ENCODE results near the gene DYNLL1.
A peak's percentile ranks its signal among the peaks of the same experiment; 100 is the strongest.
"Not testable (repeated sequence)": the region's sequence is repeated elsewhere in the genome, so short reads cannot be mapped to it uniquely, and the experiment has no call there.

The DYNLL1 gene

DNA sequence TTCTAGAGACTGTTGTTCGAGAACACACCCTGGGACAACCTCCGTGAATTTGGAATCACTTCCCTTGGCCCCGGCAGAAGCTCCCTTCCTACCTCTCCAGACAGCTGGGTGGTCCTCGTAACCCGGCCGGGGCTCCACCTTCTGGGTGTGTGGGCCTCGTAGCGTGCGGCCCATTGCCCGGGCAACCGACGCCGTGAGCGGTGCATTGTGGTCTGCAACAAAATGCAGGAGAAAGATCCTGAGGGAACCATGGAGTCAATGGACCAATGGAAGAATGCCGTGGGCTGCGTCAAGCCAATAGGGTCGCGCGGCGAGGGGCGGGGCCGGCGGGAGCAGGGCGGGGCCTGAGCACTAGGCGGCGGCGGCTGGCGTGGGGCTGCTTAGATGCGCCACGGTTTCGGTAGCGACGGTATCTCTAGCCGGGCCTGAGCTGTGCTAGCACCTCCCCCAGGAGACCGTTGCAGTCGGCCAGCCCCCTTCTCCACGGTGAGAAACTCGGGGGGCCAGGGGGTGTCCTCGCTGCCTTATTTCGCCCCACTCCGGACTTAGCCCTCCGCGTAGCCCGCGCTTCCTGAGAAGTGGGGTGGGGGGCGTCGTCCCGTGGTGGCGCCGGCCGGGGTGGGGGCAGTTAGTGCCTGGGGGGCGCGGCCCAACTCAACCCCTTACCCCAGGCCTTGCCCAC lies at the start of gene DYNLL1:
TSS of gene DYNLL1 (plus strand) at position 383 of the 682 bp plus-strand sequence. CDS start 309 bp downstream, outside the sequence.
- Histone ChIP-seq H3K4me2 (ENCODE audit: low read depth, low read length) (peak within 1 kb of the TSS; percentile 74), H3K9me2 (replicated peaks; ENCODE audit: insufficient read depth, low read length) (no peaks in the 10 kb centered on the region), H3K27ac (ENCODE audit: low read length) (peak within 1 kb of the TSS; percentile 29; the same call in 1 of the 2 replicates), H3F3A (ENCODE audit: insufficient read depth, low read length) (0 out of 2 replicates have a peak, but pooled peaks cover 5% of the 10 kb centered on the region), H3K4me1 (ENCODE audit: low read length) (no peaks in the 10 kb centered on the region), H3K9me3 (replicated peaks; ENCODE audit: insufficient read depth, low read length) (no peaks in the 10 kb centered on the region), H3K9ac (ENCODE audit: low read length) (peak within 1 kb of the TSS; percentile 75), H3K27me3 (replicated peaks; ENCODE audit: insufficient read depth, low read length) (no peaks in the 10 kb centered on the region), H2AFZ (ENCODE audit: low read length) (peak within 1 kb of the TSS; percentile 67; the same call in 1 of the 2 replicates), H4K20me1 (ENCODE audit: insufficient read depth, low read length) (no peaks in the 10 kb centered on the region), H3K4me3 (ENCODE audit: low read length) (peak within 1 kb of the TSS; percentile 82), H3K36me3 (replicated peaks; ENCODE audit: insufficient read depth, low read length) (no peaks in the 10 kb centered on the region), H3K79me2 (ENCODE audit: low read length) (peaks cover 23% of the 10 kb centered on the region)
- peak; percentile 88 for DNase-seq
- no peak for TF ChIP-seq CTCF (IDR thresholded peaks at IDR 0.05; ENCODE audit: low read length)
- TF ChIP-seq EZH2phosphoT487 (IDR thresholded peaks at IDR 0.05; ENCODE audit: low read length): no peak
- no peak for TF ChIP-seq EZH2 (optimal IDR thresholded peaks at IDR 0.05; ENCODE audit: low read depth, low read length)

- not testable (repeated sequence) for H4K20me1 ChIP-seq (ENCODE audit: insufficient read depth, low read length); H3F3A ChIP-seq (ENCODE audit: insufficient read depth, low read length); DNase-seq; H3K9me2 ChIP-seq (replicated peaks; ENCODE audit: insufficient read depth, low read length); H3K9me3 ChIP-seq (replicated peaks; ENCODE audit: insufficient read depth, low read length); H3K4me1 ChIP-seq (ENCODE audit: low read length); H3K36me3 ChIP-seq (replicated peaks; ENCODE audit: insufficient read depth, low read length); H3K27me3 ChIP-seq (replicated peaks; ENCODE audit: insufficient read depth, low read length)
- peak overlapping the region; percentile 90 for H3K4me3 ChIP-seq (ENCODE audit: low read length)
- H3K4me2 ChIP-seq (ENCODE audit: low read depth, low read length): peak overlapping the region; percentile 47; the same call in 1 of the 2 replicates
- peaks cover 67% of the 10 kb centered on the region for H3K79me2 ChIP-seq (ENCODE audit: low read length)
- H2AFZ ChIP-seq (ENCODE audit: low read length): peak overlapping the region; percentile 72
- H3K27ac ChIP-seq (ENCODE audit: low read length): peak overlapping the region; percentile 83; the same call in 1 of the 2 replicates
- peak overlapping the region; percentile 80 for H3K9ac ChIP-seq (ENCODE audit: low read length)
Measured at GRCh38 chr12:120446844-120447178, 49.1 kb upstream of the DYNLL1 start.

DNA sequence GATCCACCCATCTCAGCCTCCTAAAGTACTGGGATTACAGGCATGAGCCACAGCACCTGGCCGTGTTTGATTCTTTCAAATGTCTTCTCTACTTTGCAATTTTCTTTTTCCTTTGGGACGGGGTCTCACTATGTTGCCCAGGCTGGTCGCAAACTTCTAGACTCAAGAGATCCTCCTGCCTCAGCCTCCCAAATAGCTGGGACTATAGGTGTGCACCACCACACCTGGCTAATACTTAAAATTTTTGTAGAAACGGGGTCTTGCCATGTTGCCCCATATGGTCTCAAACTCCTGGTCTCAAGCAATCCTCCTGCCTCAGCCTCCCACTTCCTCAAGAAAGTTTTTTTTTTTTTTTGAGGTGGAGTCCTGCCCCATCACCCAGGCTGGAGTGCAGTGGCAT lies 47.9 kb upstream of the DYNLL1 start:
- Histone ChIP-seq H3K4me1 (ENCODE audit: low read length) (no peaks in the 10 kb centered on the region), H3K9me3 (replicated peaks; ENCODE audit: insufficient read depth, low read length) (no peaks in the 10 kb centered on the region), H3K27ac (ENCODE audit: low read length) (no peak overlapping the region), H3K79me2 (ENCODE audit: low read length) (peaks cover 63% of the 10 kb centered on the region), H3K27me3 (replicated peaks; ENCODE audit: insufficient read depth, low read length) (no peaks in the 10 kb centered on the region), H3K36me3 (replicated peaks; ENCODE audit: insufficient read depth, low read length) (no peaks in the 10 kb centered on the region), H3F3A (ENCODE audit: insufficient read depth, low read length) (no peaks in the 10 kb centered on the region; the same call in 1 of the 2 replicates), H3K4me2 (ENCODE audit: low read depth, low read length) (no peak overlapping the region), H4K20me1 (ENCODE audit: insufficient read depth, low read length) (no peaks in the 10 kb centered on the region), H3K9ac (ENCODE audit: low read length) (no peak overlapping the region), H2AFZ (ENCODE audit: low read length) (no peak overlapping the region), H3K9me2 (replicated peaks; ENCODE audit: insufficient read depth, low read length) (no peaks in the 10 kb centered on the region), H3K4me3 (ENCODE audit: low read length) (no peak overlapping the region)
- no peak for TF ChIP-seq EZH2 (optimal IDR thresholded peaks at IDR 0.05; ENCODE audit: low read depth, low read length)
- TF ChIP-seq CTCF (IDR thresholded peaks at IDR 0.05; ENCODE audit: low read length): no peak
- TF ChIP-seq EZH2phosphoT487 (IDR thresholded peaks at IDR 0.05; ENCODE audit: low read length): no peak
- no peak for DNase-seq

- not testable (repeated sequence) for H3F3A ChIP-seq (ENCODE audit: insufficient read depth, low read length); DNase-seq; H3K9me2 ChIP-seq (replicated peaks; ENCODE audit: insufficient read depth, low read length); H3K27me3 ChIP-seq (replicated peaks; ENCODE audit: insufficient read depth, low read length); H3K9me3 ChIP-seq (replicated peaks; ENCODE audit: insufficient read depth, low read length); H3K4me1 ChIP-seq (ENCODE audit: low read length); H3K36me3 ChIP-seq (replicated peaks; ENCODE audit: insufficient read depth, low read length); H4K20me1 ChIP-seq (ENCODE audit: insufficient read depth, low read length); H3K27ac ChIP-seq (ENCODE audit: low read length); H2AFZ ChIP-seq (ENCODE audit: low read length); H3K9ac ChIP-seq (ENCODE audit: low read length); H3K4me3 ChIP-seq (ENCODE audit: low read length); H3K4me2 ChIP-seq (ENCODE audit: low read depth, low read length)
- peaks cover 27% of the 10 kb centered on the region for H3K79me2 ChIP-seq (ENCODE audit: low read length)
Measured at GRCh38 chr12:120452524-120452923, 43.4 kb upstream of the DYNLL1 start.

All from MM.1S (cell line).